HG02759 (cell line): ENCODE data around the gene RAB22A.
"Not testable (repeated sequence)": the region's sequence is repeated elsewhere in the genome, so short reads cannot be mapped to it uniquely, and the experiment has no call there.

Experiments
- ATAC-seq: cut with Tn5 transposase; IDR thresholded peaks from one replicate; pipeline ENCODE4 v1.9.1; 2021; ENCODE audit warnings: mild to moderate bottlenecking, moderate library complexity; ENCODE audit not compliant: unreplicated experiment

The RAB22A gene

GRCh38 chr20:58340853-58341252 lies 31.3 kb downstream of the RAB22A start:
- ATAC-seq: no peak

- ATAC-seq: no peak
These were observed 32.8 kb downstream of the RAB22A start for GRCh38 chr20:58342104-58342945.

- no peak for ATAC-seq
These were observed 35.2 kb downstream of the RAB22A start for GRCh38 chr20:58344741-58345140.

- no peak for ATAC-seq
These were observed 40.1 kb downstream of the RAB22A start for GRCh38 chr20:58349570-58349969.

- no peak for ATAC-seq
These were observed 43.0 kb downstream of the RAB22A start for GRCh38 chr20:58352468-58352867.

- no peak for ATAC-seq
These were observed 49.9 kb downstream of the RAB22A start for GRCh38 chr20:58359441-58359840.

- ATAC-seq: no peak
These were observed 51.4 kb downstream of the RAB22A start for GRCh38 chr20:58360936-58361335.

GRCh38 chr20:58361481-58362205 lies 52.1 kb downstream of the RAB22A start:
- ATAC-seq: no peak

GRCh38 chr20:58362206-58362516 lies 52.6 kb downstream of the RAB22A start:
- no peak for ATAC-seq

GRCh38 chr20:58362970-58363369 lies 53.5 kb downstream of the RAB22A start:
- no peak for ATAC-seq

- ATAC-seq: no peak
These were observed 57.4 kb downstream of the RAB22A start for GRCh38 chr20:58366866-58367265.

GRCh38 chr20:58372806-58373205 lies 63.3 kb downstream of the RAB22A start:
- no peak for ATAC-seq

- not testable (repeated sequence) for ATAC-seq
These were observed 63.8 kb downstream of the RAB22A start for GRCh38 chr20:58373296-58373695.

GRCh38 chr20:58374027-58374850 lies 64.7 kb downstream of the RAB22A start:
- ATAC-seq: no peak

GRCh38 chr20:58374906-58375758 lies 65.6 kb downstream of the RAB22A start:
- no peak for ATAC-seq

GRCh38 chr20:58375759-58376352 lies 66.3 kb downstream of the RAB22A start:
- no peak for ATAC-seq

- ATAC-seq: no peak
These were observed 67.5 kb downstream of the RAB22A start for GRCh38 chr20:58377017-58377416.

- ATAC-seq: no peak
These were observed 68.4 kb downstream of the RAB22A start for GRCh38 chr20:58377766-58378401.

GRCh38 chr20:58378704-58379103 lies 69.2 kb downstream of the RAB22A start:
- ATAC-seq: no peak

- no peak for ATAC-seq
These were observed 72.1 kb downstream of the RAB22A start for GRCh38 chr20:58381627-58382026.
